Mammary microvascular endothelial cell (primary cell): ENCODE measurements around the gene AMIGO2. TPM values are rescaled to one million over a fixed set of nuclear protein-coding genes. Genes with fewer than 3 reads are reported as not detected.

Experiments used
- total RNA-seq: library from RNA; depleted of rRNA; stranded (reverse); fragments of >200 nt; gene quantifications from 2 replicates; pipeline ENCODE4 v1.2.3, GENCODE V29; 2015

Gene AMIGO2
- 0.79 and 1.2 TPM in 2 replicates for total RNA-seq

DNA sequence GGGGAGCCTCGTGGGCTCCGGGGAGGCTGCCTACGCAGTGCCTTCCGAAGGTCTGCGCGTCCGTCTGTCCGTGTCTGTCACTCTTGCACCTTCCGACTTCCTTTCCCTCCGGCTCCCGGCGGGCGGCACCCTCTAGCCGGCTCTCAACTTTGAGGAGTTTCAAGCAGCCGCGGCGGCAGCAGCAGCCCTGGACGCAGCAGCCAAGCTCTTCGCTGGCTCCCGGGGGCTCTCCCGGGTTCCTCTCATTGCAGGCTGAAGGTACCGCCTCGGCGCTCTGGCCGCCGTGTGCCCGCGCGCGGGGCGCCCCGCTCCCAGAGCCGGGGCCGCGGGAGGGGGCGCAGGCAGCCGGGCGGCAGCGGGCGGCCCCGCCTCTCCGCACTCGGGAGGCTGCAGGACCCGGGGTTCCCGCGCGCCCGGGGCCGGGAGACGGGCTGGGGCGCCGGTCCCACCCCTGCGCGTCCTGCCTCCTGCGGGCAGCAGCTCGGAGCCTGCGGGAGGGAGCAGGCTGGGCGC, at the start of gene AMIGO2, which contains the start of gene PCED1B:
Gene AMIGO2 (minus strand): TSS at position 492 of the 513 bp plus-strand sequence. CDS start 957 bp downstream, outside the sequence.
Gene PCED1B (plus strand): TSS at position 154 of the 513 bp plus-strand sequence. CDS start 155,443 bp downstream, outside the sequence.

Other genes with a start within 250 kb of the AMIGO2 start
- gene PCED1B, start 338 bp downstream of the AMIGO2 start, total RNA-seq = 0.25 TPM in 1 of 2 replicates, not detected in the other